OCI-LY1 (cell line): ENCODE results near the gene TIMP3.

Source experiments
- CTCF ChIP-seq: fragments of 200-600 bp; sonication (generic), shearing (Covaris generic); IDR thresholded peaks from 2 replicates; pipeline ENCODE4 v1.5.1; 2017; ENCODE audit warnings: mild to moderate bottlenecking, antibody characterized with exemption, low read length, moderate library complexity, mixed read lengths
- EZH2 ChIP-seq: fragments of 200-600 bp; sonication (generic), shearing (Covaris generic); IDR thresholded peaks from 2 replicates; pipeline ENCODE4 v1.8.0; 2017; ENCODE audit warnings: borderline replicate concordance, mixed run types, mild to moderate bottlenecking, antibody characterized with exemption, low read length, moderate library complexity, mixed read lengths

GRCh38 chr22:32910429-32910772 is 108.9 kb downstream of the TIMP3 start:
- TF ChIP-seq CTCF (no peak), EZH2 (no peak)
